GM23338 (cell line): ENCODE results near the gene SYPL2. TPM values are rescaled to one million over a fixed set of nuclear protein-coding genes. Genes with fewer than 3 reads are reported as not detected.
A peak's percentile ranks its signal among the peaks of the same experiment; 100 is the strongest.

Source experiments
- ATAC-seq: fragments of 200-7000 bp; cut with Tn5 transposase; 3 replicates; pipeline ENCODE4 v1.9.1; 2020
- DNase-seq: peaks from one replicate; pipeline ENCODE4 v3.0.0-alpha.2; 2015; ENCODE audit warnings: low spot score
- H2AFZ ChIP-seq: fragments of 200-600 bp; sonication (generic); 2 replicates; pipeline ENCODE4 v1.8.0; 2016; ENCODE audit warnings: antibody characterized with exemption, mild to moderate bottlenecking, moderate library complexity
- H3F3A ChIP-seq: fragments of 200-600 bp; sonication (generic); replicated peaks from 2 replicates; pipeline ENCODE4 v1.8.0; 2017; ENCODE audit warnings: antibody characterized with exemption, mixed run types, low read depth
- H3K27ac ChIP-seq: fragments of 200-600 bp; sonication (generic); 2 replicates; pipeline ENCODE4 v1.6.1; 2016; ENCODE audit warnings: low read depth
- H3K27me3 ChIP-seq: fragments of 200-600 bp; sonication (generic); 2 replicates; pipeline ENCODE4 v1.8.0; 2016; ENCODE audit warnings: mild to moderate bottlenecking, mixed run types, moderate library complexity; ENCODE audit not compliant: insufficient read depth
- H3K36me3 ChIP-seq: fragments of 200-600 bp; sonication (generic); 2 replicates; pipeline ENCODE4 v1.8.0; 2016; ENCODE audit warnings: mild to moderate bottlenecking; ENCODE audit not compliant: insufficient read depth
- H3K4me1 ChIP-seq: fragments of 200-600 bp; sonication (generic); 2 replicates; pipeline ENCODE4 v1.8.0; 2016; ENCODE audit warnings: mild to moderate bottlenecking, moderate library complexity; ENCODE audit not compliant: insufficient read depth
- H3K4me2 ChIP-seq: fragments of 200-600 bp; sonication (generic); 2 replicates; pipeline ENCODE4 v1.7.1; 2017; ENCODE audit warnings: mixed run types
- H3K4me3 ChIP-seq: fragments of 200-600 bp; sonication (generic); 2 replicates; pipeline ENCODE4 v1.6.1; 2016; ENCODE audit warnings: mixed run types
- H3K79me2 ChIP-seq: fragments of 200-600 bp; sonication (generic); replicated peaks from 2 replicates; pipeline ENCODE4 v1.8.0; 2017; ENCODE audit warnings: mild to moderate bottlenecking; ENCODE audit not compliant: insufficient read depth
- H3K9me2 ChIP-seq: fragments of 200-600 bp; sonication (generic); 2 replicates; pipeline ENCODE4 v1.8.0; 2017; ENCODE audit not compliant: insufficient read depth
- H4K20me1 ChIP-seq: fragments of 200-600 bp; sonication (generic); replicated peaks from 2 replicates; pipeline ENCODE4 v1.8.0; 2017; ENCODE audit warnings: mild to moderate bottlenecking; ENCODE audit not compliant: insufficient read depth
- H3K27ac Mint-ChIP-seq: 2 replicates; pipeline ENCODE4 v1.8.0; 2020; ENCODE audit warnings: inconsistent platforms, mild to moderate bottlenecking, moderate library complexity, mixed read lengths
- H3K27me3 Mint-ChIP-seq: 3 replicates; pipeline ENCODE4 v1.8.0; 2022; ENCODE audit warnings: low read depth, mild to moderate bottlenecking, moderate library complexity, mixed read lengths, inconsistent platforms; ENCODE audit not compliant: insufficient read depth, poor library complexity
- H3K36me3 Mint-ChIP-seq: 3 replicates; pipeline ENCODE4 v1.8.0; 2021; ENCODE audit warnings: low read depth, mild to moderate bottlenecking, inconsistent platforms, moderate library complexity, mixed read lengths
- H3K4me1 Mint-ChIP-seq: 3 replicates; pipeline ENCODE4 v1.8.0; 2020; ENCODE audit warnings: mild to moderate bottlenecking, inconsistent platforms, mixed read lengths
- H3K4me3 Mint-ChIP-seq: 3 replicates; pipeline ENCODE4 v1.8.0; 2021; ENCODE audit warnings: moderate library complexity, mild to moderate bottlenecking, inconsistent platforms, mixed read lengths
- H3K9me3 Mint-ChIP-seq: 3 replicates; pipeline ENCODE4 v1.8.0; 2020; ENCODE audit warnings: moderate library complexity, mild to moderate bottlenecking, inconsistent platforms, mixed read lengths
- ETS1 ChIP-seq: IDR thresholded peaks from 2 replicates; pipeline ENCODE4 v1.6.1; 2016; ENCODE audit warnings: antibody characterized with exemption
- EZH2 ChIP-seq: fragments of 200-600 bp; sonication (generic); IDR thresholded peaks from one replicate; pipeline ENCODE4 v1.8.0; 2017; ENCODE audit warnings: antibody characterized with exemption, mild to moderate bottlenecking, low read depth; ENCODE audit not compliant: unreplicated experiment
- EZH2phosphoT487 ChIP-seq: fragments of 200-600 bp; sonication (generic); IDR thresholded peaks from one replicate; pipeline ENCODE4 v1.8.1; 2018; ENCODE audit warnings: antibody characterized with exemption; ENCODE audit not compliant: unreplicated experiment
- JUNB ChIP-seq: IDR thresholded peaks from one replicate; pipeline ENCODE4 v1.6.1; 2016; ENCODE audit warnings: antibody characterized with exemption; ENCODE audit not compliant: unreplicated experiment
- NANOG ChIP-seq: IDR thresholded peaks from 2 replicates; pipeline ENCODE4 v1.6.1; 2016; ENCODE audit warnings: antibody characterized with exemption, borderline replicate concordance
- POLR2AphosphoS5 ChIP-seq: IDR thresholded peaks from 2 replicates; pipeline ENCODE4 v1.6.1; 2016; ENCODE audit warnings: antibody characterized with exemption, low read depth
- STAT1 ChIP-seq: IDR thresholded peaks from one replicate; pipeline ENCODE4 v1.6.1; 2016; ENCODE audit warnings: antibody characterized with exemption; ENCODE audit not compliant: unreplicated experiment
- ZNF114 ChIP-seq: fragments of 250-450 bp; sonication (Bioruptor Pico); IDR thresholded peaks from 2 replicates; pipeline ENCODE4 v1.5.0; 2020; ENCODE audit warnings: mild to moderate bottlenecking, moderate library complexity
- long read RNA-seq: library from polyadenylated mRNA; unstranded; transcript quantifications from one replicate; pipeline ENCODE4 v2.0.0, GENCODE V29; 2020; ENCODE audit not compliant: unreplicated experiment
- polyA plus RNA-seq: library from polyadenylated mRNA; unstranded; fragments of >200 nt; fragmentation: Nextera tagmentation; extraction: Ambion mirVana; gene quantifications from 2 replicates; pipeline ENCODE4 v1.2.1, GENCODE V29; 2016
- total RNA-seq: library from RNA; depleted of rRNA; stranded (reverse); fragments of >200 nt; shearing (Covaris generic); gene quantifications from 2 replicates; pipeline ENCODE4 v1.2.3, GENCODE V29; 2014; rRNA removed
- TF ChIP-seq, protein P1 (sequence below): fragments of 250-450 bp; sonication (Bioruptor Pico); IDR thresholded peaks from 2 replicates; pipeline ENCODE4 v1.5.0; 2020; ENCODE audit warnings: mild to moderate bottlenecking, moderate library complexity

The SYPL2 gene
- 0.49 and 1.6 TPM in 2 replicates for total RNA-seq
- 0.40 and 0.56 TPM in 2 replicates for polyA plus RNA-seq
- long read RNA-seq, partial matches to known transcripts, result 1 of 1 reads
- long read RNA-seq, other reads (novel, unspliced or antisense), result 0 of 1 reads

GRCh38 chr1:109466452-109467300 lies at the start of gene SYPL2:
Gene SYPL2 (plus strand): TSS chr1:109466546. CDS start chr1:109466844, 298 bp downstream.
- no peak within 1 kb of the TSS for H3K27ac ChIP-seq

GRCh38 chr1:109423498-109423897 lies 42.8 kb upstream of the SYPL2 start:
- Mint-ChIP-seq H3K27ac (no peak overlapping the region), H3K9me3 (no peaks in the 10 kb centered on the region), H3K27me3 (no peaks in the 10 kb centered on the region), H3K36me3 (peaks cover 24% of the 10 kb centered on the region; the same call in 2 of the 3 replicates), H3K4me3 (peak overlapping the region; percentile 15; the same call in 1 of the 3 replicates), H3K4me1 (peaks cover 17% of the 10 kb centered on the region; the same call in 2 of the 3 replicates)
- Histone ChIP-seq H3K9me2 (no peaks in the 10 kb centered on the region), H3K4me2 (no peak overlapping the region), H3K4me3 (no peak overlapping the region), H3K79me2 (peaks cover 81% of the 10 kb centered on the region), H3K36me3 (peaks cover 15% of the 10 kb centered on the region), H3F3A (no peaks in the 10 kb centered on the region), H3K4me1 (peaks cover 4% of the 10 kb centered on the region; the same call in 1 of the 2 replicates), H4K20me1 (peaks cover 26% of the 10 kb centered on the region), H2AFZ (no peak overlapping the region), H3K27me3 (no peaks in the 10 kb centered on the region), H3K27ac (no peak overlapping the region)
- ATAC-seq (no peak), DNase-seq (no peak)
- TF ChIP-seq, protein P1, sequence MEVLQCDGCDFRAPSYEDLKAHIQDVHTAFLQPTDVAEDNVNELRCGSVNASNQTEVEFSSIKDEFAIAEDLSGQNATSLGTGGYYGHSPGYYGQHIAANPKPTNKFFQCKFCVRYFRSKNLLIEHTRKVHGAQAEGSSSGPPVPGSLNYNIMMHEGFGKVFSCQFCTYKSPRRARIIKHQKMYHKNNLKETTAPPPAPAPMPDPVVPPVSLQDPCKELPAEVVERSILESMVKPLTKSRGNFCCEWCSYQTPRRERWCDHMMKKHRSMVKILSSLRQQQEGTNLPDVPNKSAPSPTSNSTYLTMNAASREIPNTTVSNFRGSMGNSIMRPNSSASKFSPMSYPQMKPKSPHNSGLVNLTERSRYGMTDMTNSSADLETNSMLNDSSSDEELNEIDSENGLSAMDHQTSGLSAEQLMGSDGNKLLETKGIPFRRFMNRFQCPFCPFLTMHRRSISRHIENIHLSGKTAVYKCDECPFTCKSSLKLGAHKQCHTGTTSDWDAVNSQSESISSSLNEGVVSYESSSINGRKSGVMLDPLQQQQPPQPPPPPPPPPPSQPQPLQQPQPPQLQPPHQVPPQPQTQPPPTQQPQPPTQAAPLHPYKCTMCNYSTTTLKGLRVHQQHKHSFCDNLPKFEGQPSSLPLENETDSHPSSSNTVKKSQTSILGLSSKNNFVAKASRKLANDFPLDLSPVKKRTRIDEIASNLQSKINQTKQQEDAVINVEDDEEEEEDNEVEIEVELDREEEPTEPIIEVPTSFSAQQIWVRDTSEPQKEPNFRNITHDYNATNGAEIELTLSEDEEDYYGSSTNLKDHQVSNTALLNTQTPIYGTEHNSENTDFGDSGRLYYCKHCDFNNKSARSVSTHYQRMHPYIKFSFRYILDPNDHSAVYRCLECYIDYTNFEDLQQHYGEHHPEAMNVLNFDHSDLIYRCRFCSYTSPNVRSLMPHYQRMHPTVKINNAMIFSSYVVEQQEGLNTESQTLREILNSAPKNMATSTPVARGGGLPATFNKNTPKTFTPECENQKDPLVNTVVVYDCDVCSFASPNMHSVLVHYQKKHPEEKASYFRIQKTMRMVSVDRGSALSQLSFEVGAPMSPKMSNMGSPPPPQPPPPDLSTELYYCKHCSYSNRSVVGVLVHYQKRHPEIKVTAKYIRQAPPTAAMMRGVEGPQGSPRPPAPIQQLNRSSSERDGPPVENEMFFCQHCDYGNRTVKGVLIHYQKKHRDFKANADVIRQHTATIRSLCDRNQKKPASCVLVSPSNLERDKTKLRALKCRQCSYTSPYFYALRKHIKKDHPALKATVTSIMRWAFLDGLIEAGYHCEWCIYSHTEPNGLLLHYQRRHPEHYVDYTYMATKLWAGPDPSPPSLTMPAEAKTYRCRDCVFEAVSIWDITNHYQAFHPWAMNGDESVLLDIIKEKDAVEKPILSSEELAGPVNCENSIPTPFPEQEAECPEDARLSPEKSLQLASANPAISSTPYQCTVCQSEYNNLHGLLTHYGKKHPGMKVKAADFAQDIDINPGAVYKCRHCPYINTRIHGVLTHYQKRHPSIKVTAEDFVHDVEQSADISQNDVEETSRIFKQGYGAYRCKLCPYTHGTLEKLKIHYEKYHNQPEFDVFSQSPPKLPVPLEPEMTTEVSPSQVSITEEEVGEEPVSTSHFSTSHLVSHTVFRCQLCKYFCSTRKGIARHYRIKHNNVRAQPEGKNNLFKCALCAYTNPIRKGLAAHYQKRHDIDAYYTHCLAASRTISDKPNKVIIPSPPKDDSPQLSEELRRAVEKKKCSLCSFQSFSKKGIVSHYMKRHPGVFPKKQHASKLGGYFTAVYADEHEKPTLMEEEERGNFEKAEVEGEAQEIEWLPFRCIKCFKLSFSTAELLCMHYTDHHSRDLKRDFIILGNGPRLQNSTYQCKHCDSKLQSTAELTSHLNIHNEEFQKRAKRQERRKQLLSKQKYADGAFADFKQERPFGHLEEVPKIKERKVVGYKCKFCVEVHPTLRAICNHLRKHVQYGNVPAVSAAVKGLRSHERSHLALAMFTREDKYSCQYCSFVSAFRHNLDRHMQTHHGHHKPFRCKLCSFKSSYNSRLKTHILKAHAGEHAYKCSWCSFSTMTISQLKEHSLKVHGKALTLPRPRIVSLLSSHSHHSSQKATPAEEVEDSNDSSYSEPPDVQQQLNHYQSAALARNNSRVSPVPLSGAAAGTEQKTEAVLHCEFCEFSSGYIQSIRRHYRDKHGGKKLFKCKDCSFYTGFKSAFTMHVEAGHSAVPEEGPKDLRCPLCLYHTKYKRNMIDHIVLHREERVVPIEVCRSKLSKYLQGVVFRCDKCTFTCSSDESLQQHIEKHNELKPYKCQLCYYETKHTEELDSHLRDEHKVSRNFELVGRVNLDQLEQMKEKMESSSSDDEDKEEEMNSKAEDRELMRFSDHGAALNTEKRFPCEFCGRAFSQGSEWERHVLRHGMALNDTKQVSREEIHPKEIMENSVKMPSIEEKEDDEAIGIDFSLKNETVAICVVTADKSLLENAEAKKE (CRISPR knock-in tag), result no peak
- no peak for TF ChIP-seq STAT1
- TF ChIP-seq EZH2, result no peak
- TF ChIP-seq ZNF114 (CRISPR knock-in tag), result no peak
- TF ChIP-seq NANOG, result no peak
- TF ChIP-seq JUNB, result no peak
- no peak for TF ChIP-seq EZH2phosphoT487

More at GRCh38 chr1:109466452-109467300, at the start of gene SYPL2:
- Mint-ChIP-seq H3K9me3 (no peaks in the 10 kb centered on the region), H3K36me3 (no peaks in the 10 kb centered on the region; the same call in 2 of the 3 replicates), H3K27ac (no peak within 1 kb of the TSS), H3K27me3 (peaks cover 47% of the 10 kb centered on the region), H3K4me1 (peaks cover 19% of the 10 kb centered on the region), H3K4me3 (peak within 1 kb of the TSS; percentile 74)
- H3K27me3 ChIP-seq, result peaks cover 70% of the 10 kb centered on the region
- no peaks in the 10 kb centered on the region for H3K36me3 ChIP-seq
- 0 out of 2 replicates have a peak, but pooled peaks cover 5% of the 10 kb centered on the region for H3F3A ChIP-seq
- no peaks in the 10 kb centered on the region for H3K79me2 ChIP-seq
- no peaks in the 10 kb centered on the region for H3K9me2 ChIP-seq
- peak; percentile 75 for ATAC-seq
- peaks cover 28% of the 10 kb centered on the region for H3K4me1 ChIP-seq
- no peaks in the 10 kb centered on the region; the same call in 1 of the 2 replicates for H4K20me1 ChIP-seq
- TF ChIP-seq EZH2, result peak; percentile 54
- TF ChIP-seq ETS1, result no peak
- TF ChIP-seq POLR2AphosphoS5, result no peak
- TF ChIP-seq STAT1, result no peak
- peak; percentile 85 for DNase-seq
- peak within 1 kb of the TSS; percentile 68 for H3K4me3 ChIP-seq
- peak within 1 kb of the TSS; percentile 76 for H3K4me2 ChIP-seq
- peak within 1 kb of the TSS; percentile 95 for H2AFZ ChIP-seq
